Smooth muscle cell (in vitro differentiated cells): ENCODE results near the gene TBXA2R. TPM values are rescaled to one million over a fixed set of nuclear protein-coding genes. Genes with fewer than 3 reads are reported as not detected.
A peak's percentile ranks its signal among the peaks of the same experiment; 100 is the strongest.

ENCODE experiments used
- DNase-seq: peaks from one replicate; lab custom pipeline; 2025; ENCODE audit not compliant: unreplicated experiment; lab: John Stamatoyannopoulos, UW
- H2AFZ ChIP-seq: fragments of 200-600 bp; sonication (generic); 2 replicates; pipeline ENCODE4 v1.6.0; 2016; ENCODE audit warnings: antibody characterized with exemption, low read depth, mild to moderate bottlenecking
- H3F3A ChIP-seq: fragments of 200-600 bp; sonication (generic); 2 replicates; pipeline ENCODE4 v1.6.0; 2017; ENCODE audit warnings: antibody characterized with exemption, low read depth
- H3K27ac ChIP-seq: fragments of 200-600 bp; sonication (generic); 2 replicates; pipeline ENCODE4 v1.5.1; 2016; ENCODE audit warnings: low read depth, mild to moderate bottlenecking
- H3K27me3 ChIP-seq: fragments of 200-600 bp; sonication (generic); 2 replicates; pipeline ENCODE4 v1.6.1; 2016; ENCODE audit warnings: low read depth, mild to moderate bottlenecking
- H3K36me3 ChIP-seq: fragments of 200-600 bp; sonication (generic); 2 replicates; pipeline ENCODE4 v1.5.1; 2016; ENCODE audit warnings: low read depth
- H3K4me1 ChIP-seq: fragments of 200-600 bp; sonication (generic); 2 replicates; pipeline ENCODE4 v1.5.1; 2016; ENCODE audit warnings: low read depth
- H3K4me2 ChIP-seq: fragments of 200-600 bp; sonication (generic); 2 replicates; pipeline ENCODE4 v1.6.0; 2016; ENCODE audit warnings: mild to moderate bottlenecking
- H3K4me3 ChIP-seq: fragments of 200-600 bp; sonication (generic); 2 replicates; pipeline ENCODE4 v1.5.1; 2016; ENCODE audit warnings: mild to moderate bottlenecking
- H3K79me2 ChIP-seq: fragments of 200-600 bp; sonication (generic); 2 replicates; pipeline ENCODE4 v1.6.0; 2016; ENCODE audit warnings: low read depth, mild to moderate bottlenecking
- H3K9ac ChIP-seq: fragments of 200-600 bp; sonication (generic); 2 replicates; pipeline ENCODE4 v1.6.0; 2016; ENCODE audit warnings: low read depth
- H3K9me3 ChIP-seq: fragments of 200-600 bp; sonication (generic); replicated peaks from 2 replicates; pipeline ENCODE4 v1.5.1; 2016; ENCODE audit warnings: low read depth
- H4K20me1 ChIP-seq: fragments of 200-600 bp; sonication (generic); 2 replicates; pipeline ENCODE4 v1.6.0; 2016; ENCODE audit warnings: low read depth
- WGBS: methylation state at CpG from one replicate; pipeline ENCODE4 v1.1.7; 2016; ENCODE audit warnings: low lambda C conversion rate; 5-methylcytosine and 5-hydroxymethylcytosine counted together
- polyA plus RNA-seq: library from polyadenylated mRNA; unstranded; fragments of >200 nt; fragmentation: Nextera tagmentation; extraction: Ambion mirVana; gene quantifications from 2 replicates; pipeline ENCODE4 v1.2.1, GENCODE V29; 2016
- small RNA-seq: library from RNA; depleted of rRNA; stranded (forward); fragments of <200 nt; gene quantifications from one replicate; pipeline ENCODE3, GENCODE V24; 2014
- total RNA-seq: library from RNA; depleted of rRNA; stranded (reverse); fragments of >200 nt; gene quantifications from 2 replicates; pipeline ENCODE4 v1.2.3, GENCODE V29; 2014
- TF ChIP-seq, protein P1 (sequence below): fragments of 200-600 bp; sonication (generic); IDR thresholded peaks from 2 replicates; pipeline ENCODE4 v1.5.1; 2017; ENCODE audit warnings: borderline replicate concordance, mild to moderate bottlenecking, antibody characterized with exemption; ENCODE audit not compliant: insufficient read depth, poor library complexity, severe bottlenecking

Gene TBXA2R
- total and polyA plus RNA-seq, 2 experiments from 2014 or later = 1.7 to 9.3 TPM

- Histone ChIP-seq H3F3A (peaks cover 12% of the 10 kb centered on the region), H3K79me2 (no peaks in the 10 kb centered on the region), H3K27ac (no peak overlapping the region), H4K20me1 (peaks cover 34% of the 10 kb centered on the region), H3K9me3 (no peaks in the 10 kb centered on the region), H3K36me3 (no peaks in the 10 kb centered on the region), H3K27me3 (no peaks in the 10 kb centered on the region), H3K4me3 (no peak overlapping the region), H3K9ac (no peak overlapping the region), H3K4me2 (no peak overlapping the region), H2AFZ (no peak overlapping the region), H3K4me1 (no peaks in the 10 kb centered on the region)
- peak; percentile 32 for DNase-seq
- 78% methylated on average over 30 of the region's 30 CpGs for WGBS
- TF ChIP-seq, protein P1, sequence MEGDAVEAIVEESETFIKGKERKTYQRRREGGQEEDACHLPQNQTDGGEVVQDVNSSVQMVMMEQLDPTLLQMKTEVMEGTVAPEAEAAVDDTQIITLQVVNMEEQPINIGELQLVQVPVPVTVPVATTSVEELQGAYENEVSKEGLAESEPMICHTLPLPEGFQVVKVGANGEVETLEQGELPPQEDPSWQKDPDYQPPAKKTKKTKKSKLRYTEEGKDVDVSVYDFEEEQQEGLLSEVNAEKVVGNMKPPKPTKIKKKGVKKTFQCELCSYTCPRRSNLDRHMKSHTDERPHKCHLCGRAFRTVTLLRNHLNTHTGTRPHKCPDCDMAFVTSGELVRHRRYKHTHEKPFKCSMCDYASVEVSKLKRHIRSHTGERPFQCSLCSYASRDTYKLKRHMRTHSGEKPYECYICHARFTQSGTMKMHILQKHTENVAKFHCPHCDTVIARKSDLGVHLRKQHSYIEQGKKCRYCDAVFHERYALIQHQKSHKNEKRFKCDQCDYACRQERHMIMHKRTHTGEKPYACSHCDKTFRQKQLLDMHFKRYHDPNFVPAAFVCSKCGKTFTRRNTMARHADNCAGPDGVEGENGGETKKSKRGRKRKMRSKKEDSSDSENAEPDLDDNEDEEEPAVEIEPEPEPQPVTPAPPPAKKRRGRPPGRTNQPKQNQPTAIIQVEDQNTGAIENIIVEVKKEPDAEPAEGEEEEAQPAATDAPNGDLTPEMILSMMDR = peak; percentile 95
Observed at GRCh38 chr19:3544742-3545668, 61.7 kb downstream of the TBXA2R start.

Small RNA genes within 50 kb of the gene (small RNA-seq; reads per million reads assigned to genes)
- not detected for gene AC005786.1

Other genes starting within 250 kb of the TBXA2R start
- gene NFIC, start 240.3 kb downstream of the TBXA2R start, total RNA-seq = 7.9 and 8.6 TPM in 2 replicates
- 33.2 and 36.2 TPM in 2 replicates for gene NFIC, start 240.3 kb downstream of the TBXA2R start, polyA plus RNA-seq
- gene SMIM24, start 126.3 kb downstream of the TBXA2R start, total RNA-seq = 1.1 TPM in 1 of 2 replicates, not detected in the other
- not detected in 2 replicates for gene SMIM24, start 126.3 kb downstream of the TBXA2R start, polyA plus RNA-seq
- not detected in 2 replicates for gene SMIM44, start 123.4 kb downstream of the TBXA2R start, total RNA-seq
- gene SMIM44, start 123.4 kb downstream of the TBXA2R start, polyA plus RNA-seq = not detected in 2 replicates
- 8.1 and 8.7 TPM in 2 replicates for gene DOHH, start 106.2 kb downstream of the TBXA2R start, total RNA-seq
- gene DOHH, start 106.2 kb downstream of the TBXA2R start, polyA plus RNA-seq = 27.0 and 27.2 TPM in 2 replicates
- 16.3 and 33.9 TPM in 2 replicates for gene FZR1, start 100.6 kb downstream of the TBXA2R start, total RNA-seq
- gene FZR1, start 100.6 kb downstream of the TBXA2R start, polyA plus RNA-seq = 49.7 and 64.8 TPM in 2 replicates
- gene TEKTIP1, start 67.7 kb downstream of the TBXA2R start, total RNA-seq = not detected in 2 replicates
- gene TEKTIP1, start 67.7 kb downstream of the TBXA2R start, polyA plus RNA-seq = 0.62 and 1.8 TPM in 2 replicates
- 26.8 and 56.0 TPM in 2 replicates for gene MFSD12, start 49.3 kb downstream of the TBXA2R start, total RNA-seq
- 73.8 and 93.9 TPM in 2 replicates for gene MFSD12, start 49.3 kb downstream of the TBXA2R start, polyA plus RNA-seq
- gene HMG20B, start 33.9 kb downstream of the TBXA2R start, total RNA-seq = 86.3 and 109 TPM in 2 replicates
- gene HMG20B, start 33.9 kb downstream of the TBXA2R start, polyA plus RNA-seq = 120 and 128 TPM in 2 replicates
- 0.13 and 0.27 TPM in 2 replicates for gene GIPC3, start 21.4 kb downstream of the TBXA2R start, total RNA-seq
- 0.86 and 0.96 TPM in 2 replicates for gene GIPC3, start 21.4 kb downstream of the TBXA2R start, polyA plus RNA-seq
- gene CACTIN, start 19.9 kb upstream of the TBXA2R start, total RNA-seq = 16.7 and 17.5 TPM in 2 replicates
- 17.3 and 22.5 TPM in 2 replicates for gene CACTIN, start 19.9 kb upstream of the TBXA2R start, polyA plus RNA-seq
- 8.2 and 13.2 TPM in 2 replicates for gene PIP5K1C, start 93.6 kb upstream of the TBXA2R start, total RNA-seq
- gene PIP5K1C, start 93.6 kb upstream of the TBXA2R start, polyA plus RNA-seq = 27.2 and 29.9 TPM in 2 replicates
- gene TJP3, start 101.5 kb upstream of the TBXA2R start, total RNA-seq = 1.7 and 6.2 TPM in 2 replicates
- gene TJP3, start 101.5 kb upstream of the TBXA2R start, polyA plus RNA-seq = 1.2 and 9.0 TPM in 2 replicates
- gene APBA3, start 154.8 kb upstream of the TBXA2R start, total RNA-seq = 7.7 and 16.1 TPM in 2 replicates
- 27.9 and 28.4 TPM in 2 replicates for gene APBA3, start 154.8 kb upstream of the TBXA2R start, polyA plus RNA-seq
- gene MRPL54, start 155.8 kb upstream of the TBXA2R start, total RNA-seq = 19.5 and 33.8 TPM in 2 replicates
- 60.8 and 64.4 TPM in 2 replicates for gene MRPL54, start 155.8 kb upstream of the TBXA2R start, polyA plus RNA-seq
- not detected in 2 replicates for gene RAX2, start 165.4 kb upstream of the TBXA2R start, total RNA-seq
- gene RAX2, start 165.4 kb upstream of the TBXA2R start, polyA plus RNA-seq = not detected in 2 replicates
- gene MATK, start 179.5 kb upstream of the TBXA2R start, total RNA-seq = not detected in 2 replicates
- not detected in 2 replicates for gene MATK, start 179.5 kb upstream of the TBXA2R start, polyA plus RNA-seq